ENCODE results near the gene SRGAP1. TPM values are rescaled to one million over a fixed set of nuclear protein-coding genes. Genes with fewer than 3 reads are reported as not detected.
"Not testable (repeated sequence)": the region's sequence is repeated elsewhere in the genome, so short reads cannot be mapped to it uniquely, and the experiment has no call there.

SRGAP1 gene
- total RNA-seq, 1 donor from 2014 or later = 7.4 TPM

DNA sequence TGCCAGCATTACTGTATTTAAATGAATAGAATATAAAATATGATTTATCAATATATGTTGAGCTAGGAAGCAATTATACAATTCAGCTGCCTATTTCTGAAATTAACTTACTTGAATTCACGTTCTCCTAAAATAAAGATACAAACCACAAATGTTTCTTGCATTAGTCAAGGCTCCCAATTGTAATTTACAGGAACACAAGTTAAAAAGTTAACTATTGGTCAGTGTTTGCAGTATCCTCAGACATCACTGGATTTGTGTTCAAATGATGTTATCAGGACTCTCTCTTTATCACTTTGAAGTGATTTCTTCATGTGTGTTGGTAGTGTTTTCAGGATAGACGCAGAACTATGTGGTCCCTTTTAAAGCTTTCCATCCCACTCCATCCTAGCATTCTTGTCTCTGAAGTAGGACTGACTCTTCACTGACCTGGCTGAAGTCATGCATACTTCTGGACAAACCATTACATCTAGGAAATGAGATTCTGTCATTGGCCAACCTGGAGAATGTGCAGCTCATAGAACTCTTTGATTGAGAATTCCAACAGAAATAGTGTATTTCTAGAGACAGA, 221.5 kb downstream of the SRGAP1 start:
- no peak for DNase-seq (ENCODE audit: extremely low spot score in 2 of 2)
- no peaks in the 10 kb centered on the region for H3K9me3 ChIP-seq
- H3K27ac ChIP-seq = no peak overlapping the region
- H3K4me3 ChIP-seq = no peak overlapping the region
- H3K4me1 ChIP-seq = no peaks in the 10 kb centered on the region
- intact Hi-C loops (cut with DNase I) = no loop called here
- no peaks in the 10 kb centered on the region for H3K27me3 ChIP-seq
- TF ChIP-seq POLR2A (IDR thresholded peaks at IDR 0.05) (no peak), POLR2AphosphoS5 (IDR thresholded peaks at IDR 0.05; ENCODE audit: insufficient read depth in 1 of 2, low read depth in 1 of 2) (no peak)
- TF ChIP-seq, protein P1, sequence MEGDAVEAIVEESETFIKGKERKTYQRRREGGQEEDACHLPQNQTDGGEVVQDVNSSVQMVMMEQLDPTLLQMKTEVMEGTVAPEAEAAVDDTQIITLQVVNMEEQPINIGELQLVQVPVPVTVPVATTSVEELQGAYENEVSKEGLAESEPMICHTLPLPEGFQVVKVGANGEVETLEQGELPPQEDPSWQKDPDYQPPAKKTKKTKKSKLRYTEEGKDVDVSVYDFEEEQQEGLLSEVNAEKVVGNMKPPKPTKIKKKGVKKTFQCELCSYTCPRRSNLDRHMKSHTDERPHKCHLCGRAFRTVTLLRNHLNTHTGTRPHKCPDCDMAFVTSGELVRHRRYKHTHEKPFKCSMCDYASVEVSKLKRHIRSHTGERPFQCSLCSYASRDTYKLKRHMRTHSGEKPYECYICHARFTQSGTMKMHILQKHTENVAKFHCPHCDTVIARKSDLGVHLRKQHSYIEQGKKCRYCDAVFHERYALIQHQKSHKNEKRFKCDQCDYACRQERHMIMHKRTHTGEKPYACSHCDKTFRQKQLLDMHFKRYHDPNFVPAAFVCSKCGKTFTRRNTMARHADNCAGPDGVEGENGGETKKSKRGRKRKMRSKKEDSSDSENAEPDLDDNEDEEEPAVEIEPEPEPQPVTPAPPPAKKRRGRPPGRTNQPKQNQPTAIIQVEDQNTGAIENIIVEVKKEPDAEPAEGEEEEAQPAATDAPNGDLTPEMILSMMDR (IDR thresholded peaks at IDR 0.05) = no peak
- H3K36me3 ChIP-seq = peaks cover 0 to 9% of the 10 kb centered on the region in 2 donors

DNA sequence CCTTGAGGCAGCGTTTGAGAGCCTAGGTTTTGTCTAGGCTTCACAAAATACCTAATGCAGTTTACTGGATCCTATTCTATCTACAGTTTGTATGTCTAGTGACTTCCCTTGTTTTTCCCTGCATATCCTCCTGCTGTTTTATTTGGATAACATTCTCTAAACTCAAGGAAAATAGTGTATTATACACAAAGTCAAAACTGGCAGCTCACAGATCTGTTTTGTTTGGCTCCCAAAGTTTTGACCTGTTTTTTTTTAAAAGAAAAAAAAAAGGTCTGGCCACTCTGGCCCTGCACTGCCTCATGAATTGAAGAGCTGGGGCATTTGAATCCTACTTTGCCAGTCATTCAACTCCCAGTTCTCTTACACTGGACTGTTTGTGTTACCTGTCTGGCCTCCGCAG, 222.3 kb downstream of the SRGAP1 start:
- no peaks in the 10 kb centered on the region for H3K4me1 ChIP-seq
- intact Hi-C loops (cut with DNase I) = no loop called here
- no peaks in the 10 kb centered on the region for H3K27me3 ChIP-seq
- no peak overlapping the region for H3K27ac ChIP-seq
- no peaks in the 10 kb centered on the region for H3K9me3 ChIP-seq
- no peak overlapping the region for H3K4me3 ChIP-seq
- peaks cover 0 to 9% of the 10 kb centered on the region in 2 donors for H3K36me3 ChIP-seq
- DNase-seq (ENCODE audit: extremely low spot score in 2 of 2) = no peak
- TF ChIP-seq POLR2A (IDR thresholded peaks at IDR 0.05) (no peak), POLR2AphosphoS5 (IDR thresholded peaks at IDR 0.05; ENCODE audit: insufficient read depth in 1 of 2, low read depth in 1 of 2) (no peak)
- TF ChIP-seq, protein P1 (IDR thresholded peaks at IDR 0.05) = no peak

DNA sequence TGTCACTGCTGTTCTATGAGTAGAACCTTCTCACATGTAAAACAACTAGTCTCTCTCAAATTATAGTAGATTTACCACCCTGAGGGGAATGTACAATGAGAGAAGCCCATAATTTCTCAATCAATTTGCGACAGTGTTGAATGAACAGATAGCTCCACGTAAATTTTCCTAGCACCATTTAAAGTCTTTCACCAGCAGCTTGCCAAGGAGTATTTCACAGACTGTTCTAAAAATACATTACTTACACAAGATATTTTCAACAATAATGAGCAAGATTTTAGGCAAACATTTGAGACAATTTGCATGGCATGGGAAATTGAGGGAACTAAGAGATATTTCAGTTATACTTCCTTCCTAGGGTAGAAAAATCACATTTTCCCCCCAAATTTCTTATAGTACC, 226.0 kb downstream of the SRGAP1 start:
- no peaks in the 10 kb centered on the region for H3K9me3 ChIP-seq
- no peak overlapping the region for H3K4me3 ChIP-seq
- H3K4me1 ChIP-seq = no peaks in the 10 kb centered on the region
- no peak for DNase-seq (ENCODE audit: extremely low spot score in 2 of 2)
- no peak for TF ChIP-seq POLR2A (IDR thresholded peaks at IDR 0.05)
- no peak for TF ChIP-seq POLR2AphosphoS5 (IDR thresholded peaks at IDR 0.05; ENCODE audit: insufficient read depth in 1 of 2, low read depth in 1 of 2)
- TF ChIP-seq, protein P1 (IDR thresholded peaks at IDR 0.05) = no peak
- peaks cover 0 to 2% of the 10 kb centered on the region in 2 donors for H3K36me3 ChIP-seq
- H3K27ac ChIP-seq = no peak overlapping the region
- no peaks in the 10 kb centered on the region for H3K27me3 ChIP-seq
- intact Hi-C loops (cut with DNase I) = no loop called here

DNA sequence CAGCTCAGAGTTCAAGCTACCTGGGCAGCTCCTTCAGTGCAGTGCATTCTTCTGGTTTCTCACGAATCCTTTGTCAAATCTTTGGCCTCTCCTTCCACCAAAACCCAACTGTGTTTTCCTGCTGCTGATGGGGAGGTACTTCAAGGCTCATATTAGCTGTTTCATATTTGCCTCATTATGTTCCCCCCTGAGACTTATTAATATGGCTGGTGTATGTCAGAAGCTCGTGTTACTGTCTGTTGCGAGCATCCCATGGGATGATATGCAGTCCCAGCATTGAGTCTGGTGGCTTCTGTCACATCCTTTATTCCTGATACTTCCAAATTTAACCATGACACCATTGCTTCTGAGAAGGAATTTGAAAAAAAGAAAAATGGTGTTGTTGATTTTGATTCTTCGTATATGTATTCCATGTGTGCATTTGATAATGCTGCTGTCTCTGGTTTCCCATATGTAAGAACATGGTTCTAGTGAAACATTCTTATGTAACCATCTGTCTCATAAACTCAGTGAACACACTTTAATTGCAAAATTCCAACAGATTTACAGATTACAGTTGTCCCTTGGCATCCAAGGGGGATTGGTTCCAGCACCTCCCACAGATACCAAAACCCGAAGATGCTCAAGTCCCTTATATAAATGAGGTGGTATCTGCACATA, 228.5 kb downstream of the SRGAP1 start:
- H3K9me3 ChIP-seq = no peaks in the 10 kb centered on the region
- H3K4me1 ChIP-seq = no peaks in the 10 kb centered on the region
- no peak overlapping the region for H3K4me3 ChIP-seq
- no peak for DNase-seq (ENCODE audit: extremely low spot score in 2 of 2)
- no peaks in the 10 kb centered on the region for H3K27me3 ChIP-seq
- intact Hi-C loops (cut with DNase I) = no loop called here
- no peak overlapping the region for H3K27ac ChIP-seq
- no peaks in the 10 kb centered on the region for H3K36me3 ChIP-seq
- TF ChIP-seq POLR2A (IDR thresholded peaks at IDR 0.05) = no peak

DNA sequence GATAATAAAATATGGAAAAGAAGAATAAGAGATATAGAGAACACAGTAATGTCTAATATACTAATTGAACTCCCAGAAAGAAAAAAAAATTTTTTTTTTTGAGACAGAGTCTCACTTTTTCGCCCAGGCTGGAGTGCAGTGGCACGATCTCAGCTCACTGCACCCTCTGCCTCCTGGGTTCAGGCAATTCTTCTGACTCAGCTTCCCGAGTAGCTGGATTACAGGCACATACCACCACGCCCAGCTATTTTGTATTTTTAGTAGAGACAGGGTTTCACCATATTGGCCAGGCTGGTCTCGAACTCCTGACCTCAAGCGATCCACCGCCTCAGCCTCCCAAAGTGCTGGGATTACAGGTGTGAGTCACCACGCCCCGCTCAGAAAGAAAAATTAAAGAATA, 232.1 kb downstream of the SRGAP1 start:
- H3K9me3 ChIP-seq; intact Hi-C loops (cut with DNase I); H3K27ac ChIP-seq; H3K27me3 ChIP-seq; H3K4me3 ChIP-seq; DNase-seq (ENCODE audit: extremely low spot score in 2 of 2); H3K36me3 ChIP-seq: not testable (repeated sequence)
- peaks cover 18% of the 10 kb centered on the region for H3K4me1 ChIP-seq

DNA sequence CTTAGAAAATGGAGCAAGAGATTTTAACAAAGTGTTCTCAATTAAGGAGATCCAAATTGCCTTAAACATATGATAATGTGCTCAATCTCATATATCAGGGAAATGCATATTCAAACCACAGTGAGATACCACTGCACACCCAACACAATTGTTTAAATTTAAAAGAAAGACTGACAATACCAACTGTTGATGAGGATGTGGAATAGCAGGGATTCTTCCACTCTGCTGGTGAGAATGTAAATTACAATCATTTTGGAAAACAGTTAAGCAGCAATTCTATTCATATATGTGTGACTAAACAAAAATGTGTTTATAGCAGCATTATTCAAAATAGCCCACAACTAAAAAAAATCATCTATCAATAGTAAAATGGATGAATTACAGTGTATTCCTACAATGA, 233.4 kb downstream of the SRGAP1 start:
- H3K27ac ChIP-seq = no peak overlapping the region
- H3K4me3 ChIP-seq = no peak overlapping the region
- peaks cover 31% of the 10 kb centered on the region for H3K4me1 ChIP-seq
- intact Hi-C loops (cut with DNase I) = no loop called here
- no peaks in the 10 kb centered on the region for H3K27me3 ChIP-seq
- no peaks in the 10 kb centered on the region for H3K9me3 ChIP-seq
- no peaks in the 10 kb centered on the region for H3K36me3 ChIP-seq
- TF ChIP-seq, protein P1 (IDR thresholded peaks at IDR 0.05) = no peak
- TF ChIP-seq POLR2A (IDR thresholded peaks at IDR 0.05) = no peak
- TF ChIP-seq POLR2AphosphoS5 (IDR thresholded peaks at IDR 0.05; ENCODE audit: insufficient read depth in 1 of 2, low read depth in 1 of 2) = no peak
- no peak for DNase-seq (ENCODE audit: extremely low spot score in 2 of 2)

All from vagina (tissue), 2 donors.